Chondrocyte (in vitro differentiated cells): ENCODE measurements around the gene SYNE2. TPM values are rescaled to one million over a fixed set of nuclear protein-coding genes. Genes with fewer than 3 reads are reported as not detected.

Experiments used
- DNase-seq: peaks from one replicate; pipeline ENCODE4 v3.0.0; 2021; ENCODE audit warnings: mixed read lengths, low spot score
- H3K27ac Mint-ChIP-seq: one replicate; pipeline ENCODE4 v1.8.0; 2021; ENCODE audit warnings: mild to moderate bottlenecking, moderate library complexity, mixed read lengths; ENCODE audit not compliant: unreplicated experiment
- H3K27me3 Mint-ChIP-seq: 2 replicates; pipeline ENCODE4 v1.8.0; 2021; ENCODE audit warnings: low read depth, mixed read lengths
- H3K36me3 Mint-ChIP-seq: 2 replicates; pipeline ENCODE4 v1.8.0; 2021; ENCODE audit warnings: low read depth, mixed read lengths
- H3K4me1 Mint-ChIP-seq: 2 replicates; pipeline ENCODE4 v1.8.0; 2021; ENCODE audit warnings: low read depth, mild to moderate bottlenecking, mixed read lengths
- H3K4me3 Mint-ChIP-seq: one replicate; pipeline ENCODE4 v1.8.0; 2021; ENCODE audit warnings: mild to moderate bottlenecking, moderate library complexity, mixed read lengths; ENCODE audit not compliant: unreplicated experiment
- H3K9me3 Mint-ChIP-seq: 2 replicates; pipeline ENCODE4 v1.8.0; 2021; ENCODE audit warnings: low read depth, mixed read lengths
- CTCF ChIP-seq: fragments of 200-600 bp; sonication (generic); IDR thresholded peaks from 2 replicates; pipeline ENCODE4 v1.5.0; 2021; ENCODE audit warnings: antibody characterized with exemption, mild to moderate bottlenecking, moderate library complexity
- total RNA-seq: library from RNA; stranded (reverse); gene quantifications from 3 replicates; pipeline ENCODE4 v1.2.1, GENCODE V29; 2021

SYNE2 gene
- total RNA-seq, 1 donor from 2014 or later, result 13.6 TPM

GRCh38 chr14:64119500-64119899, 266.7 kb downstream of the SYNE2 start:
- H3K4me1 Mint-ChIP-seq, result peaks cover 24% of the 10 kb centered on the region
- no peak overlapping the region for H3K4me3 Mint-ChIP-seq
- H3K36me3 Mint-ChIP-seq, result peaks cover 4% of the 10 kb centered on the region
- no peaks in the 10 kb centered on the region for H3K27me3 Mint-ChIP-seq
- H3K27ac Mint-ChIP-seq, result peak overlapping the region; percentile 67
- no peak for DNase-seq
- no peaks in the 10 kb centered on the region for H3K9me3 Mint-ChIP-seq
- no peak for TF ChIP-seq CTCF

GRCh38 chr14:64119980-64120379, 267.2 kb downstream of the SYNE2 start:
- Mint-ChIP-seq H3K4me1 (peaks cover 24% of the 10 kb centered on the region), H3K9me3 (no peaks in the 10 kb centered on the region), H3K4me3 (no peak overlapping the region), H3K27me3 (no peaks in the 10 kb centered on the region), H3K27ac (peak overlapping the region; percentile 67), H3K36me3 (peaks cover 4% of the 10 kb centered on the region)
- no peak for DNase-seq
- no peak for TF ChIP-seq CTCF

GRCh38 chr14:64123241-64123822, 270.5 kb downstream of the SYNE2 start:
- peaks cover 7% of the 10 kb centered on the region for H3K9me3 Mint-ChIP-seq
- H3K36me3 Mint-ChIP-seq, result peaks cover 5% of the 10 kb centered on the region
- DNase-seq, result no peak
- no peak overlapping the region for H3K4me3 Mint-ChIP-seq
- TF ChIP-seq CTCF, result no peak
- H3K27ac Mint-ChIP-seq, result no peak overlapping the region
- no peaks in the 10 kb centered on the region for H3K27me3 Mint-ChIP-seq
- H3K4me1 Mint-ChIP-seq, result peaks cover 15% of the 10 kb centered on the region

- Mint-ChIP-seq H3K4me3 (no peak overlapping the region), H3K4me1 (no peaks in the 10 kb centered on the region), H3K9me3 (peaks cover 7% of the 10 kb centered on the region), H3K36me3 (peaks cover 9% of the 10 kb centered on the region), H3K27me3 (no peaks in the 10 kb centered on the region), H3K27ac (no peak overlapping the region)
- TF ChIP-seq CTCF, result no peak
- no peak for DNase-seq
Observed at GRCh38 chr14:64125270-64125669, 272.5 kb downstream of the SYNE2 start.

GRCh38 chr14:64126548-64126947, 273.7 kb downstream of the SYNE2 start:
- H3K9me3 Mint-ChIP-seq, result peaks cover 7% of the 10 kb centered on the region
- peaks cover 9% of the 10 kb centered on the region for H3K36me3 Mint-ChIP-seq
- H3K27ac Mint-ChIP-seq, result no peak overlapping the region
- no peaks in the 10 kb centered on the region for H3K4me1 Mint-ChIP-seq
- no peak for DNase-seq
- no peaks in the 10 kb centered on the region for H3K27me3 Mint-ChIP-seq
- TF ChIP-seq CTCF, result no peak
- H3K4me3 Mint-ChIP-seq, result no peak overlapping the region
